H1 (cell line): ENCODE data around the gene RAD51D. TPM values are rescaled to one million over a fixed set of nuclear protein-coding genes. Genes with fewer than 3 reads are reported as not detected.

Experiments
- CEBPB ChIP-seq: IDR thresholded peaks from 2 replicates; pipeline ENCODE4 v1.6.1; 2012; ENCODE audit warnings: low read depth, low read length
- CHD7 ChIP-seq: fragments of 300-600 bp; sonication (generic); IDR thresholded peaks from 2 replicates; pipeline ENCODE4 v1.7.1; 2012; ENCODE audit warnings: low read length, moderate library complexity, mild to moderate bottlenecking, inconsistent platforms; ENCODE audit not compliant: insufficient replicate concordance
- FOSL1 ChIP-seq: IDR thresholded peaks from 2 replicates; pipeline ENCODE4 v1.6.1; 2011; ENCODE audit warnings: mild to moderate bottlenecking, low read depth, low read length, moderate library complexity; ENCODE audit not compliant: insufficient read depth
- HDAC2 ChIP-seq, 2 experiments: fragments of 300-600 bp in 1 of 2; sonication (generic) in 1 of 2; IDR thresholded peaks; 2 replicates each; pipeline ENCODE4 v1.6.1; 2011 to 2012; ENCODE audit warnings: low read depth in 2 of 2, low read length in 2 of 2, mild to moderate bottlenecking in 2 of 2, moderate library complexity in 2 of 2, borderline replicate concordance in 1 of 2, inconsistent platforms in 1 of 2
- KDM5A ChIP-seq: fragments of 200-600 bp; IDR thresholded peaks from 2 replicates; pipeline ENCODE4 v1.7.1; 2012; ENCODE audit warnings: mild to moderate bottlenecking, low read length, inconsistent platforms, mixed read lengths
- POU5F1 ChIP-seq: IDR thresholded peaks from 2 replicates; pipeline ENCODE4 v1.6.1; 2011; ENCODE audit warnings: low read depth, mild to moderate bottlenecking, low read length, moderate library complexity
- RAD21 ChIP-seq, 2 experiments: IDR thresholded peaks in 1 of 2; conservative IDR thresholded peaks in 1 of 2; 2 replicates each; pipeline ENCODE4 v1.6.1; 2011; ENCODE audit warnings: low read depth in 2 of 2, low read length in 2 of 2, improper control_type of control experiment in 1 of 2, inconsistent platforms in 1 of 2, mild to moderate bottlenecking in 1 of 2, moderate library complexity in 1 of 2
- RNF2 ChIP-seq: fragments of 200-900, 300-1000 bp; sonication (generic); IDR thresholded peaks from 2 replicates; pipeline ENCODE4 v1.7.1; 2016; ENCODE audit warnings: borderline replicate concordance, low read depth, mild to moderate bottlenecking, antibody characterized with exemption, low read length; ENCODE audit not compliant: poor library complexity, severe bottlenecking; ENCODE audit errors: missing control alignments
- SP1 ChIP-seq: IDR thresholded peaks from 2 replicates; pipeline ENCODE4 v1.6.1; 2011; ENCODE audit warnings: low read depth, low read length
- polyA plus RNA-seq, 7 experiments: library from polyadenylated mRNA; depleted of rRNA in 3 of 7; stranded (reverse) in 5 of 7; unstranded in 2 of 7; fragments of >200 nt in 5 of 7; fragments of 200-250 nt in 2 of 7; gene quantifications; 1 replicate in 5 of 7; 2 replicates in 1 of 7; 4 replicates in 1 of 7; pipeline versions ENCODE4 v1.2.1 to v1.2.3, GENCODE V29; 2011 to 2013; ENCODE audit warnings: missing spikeins in 2 of 7, mixed read lengths in 2 of 7
- total RNA-seq: library from RNA; stranded (reverse); fragmentation: NEBNext Ultra II Directional; extraction: Animal tissue kit (Norgen Biotek cat#: 25700); gene quantifications from 2 replicates; pipeline ENCODE4 v1.2.1, GENCODE V29; 2021

RAD51D gene
- total and polyA plus RNA-seq, 2 of the 8 experiments (the other 6 are each of a cell fraction or from before 2014, with no cell fraction given): 10.2 to 12.9 TPM

DNA sequence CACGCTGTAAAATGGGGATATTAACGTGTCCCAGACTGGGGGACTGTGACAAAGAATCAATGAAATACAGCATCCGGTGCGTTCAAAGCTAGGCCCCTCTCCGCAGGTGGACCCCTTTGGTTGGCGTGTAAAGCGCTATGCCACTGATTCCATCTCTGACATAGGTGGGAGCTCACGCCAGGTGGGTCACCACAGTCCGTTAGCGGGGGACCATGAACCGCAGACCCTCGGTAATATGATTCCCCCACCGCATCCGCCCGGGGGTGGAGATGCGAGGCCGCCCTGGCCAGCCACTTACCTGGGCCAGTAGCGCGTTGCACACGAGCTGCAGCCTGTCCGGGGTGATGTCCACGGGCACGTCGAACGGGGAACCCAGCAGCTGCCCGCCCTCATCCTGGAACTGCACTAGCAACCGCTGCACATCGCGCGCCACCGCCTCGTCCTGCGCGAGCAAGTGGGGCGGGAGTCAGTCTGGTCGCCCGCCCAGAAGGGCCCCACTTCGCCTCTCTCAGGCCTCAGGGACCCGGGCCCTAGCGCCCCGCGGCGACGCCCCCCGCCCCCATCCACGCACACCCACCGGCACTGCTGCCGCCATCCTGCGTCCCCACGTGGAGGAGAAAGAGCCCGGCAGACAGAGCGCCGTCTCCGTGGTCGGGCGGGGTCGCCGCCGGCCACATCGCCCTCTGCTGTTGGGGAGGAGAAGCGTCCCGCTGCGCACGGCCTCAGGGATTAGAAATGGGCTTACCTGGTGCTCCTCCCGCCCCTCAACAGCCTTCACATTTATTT, 22.2 kb upstream of the RAD51D start, which contains the start of gene NLE1 (continued):
- no peak for TF ChIP-seq CHD7
- no peak for TF ChIP-seq CEBPB
- TF ChIP-seq HDAC2 (IDR thresholded peaks at IDR 0.05; ENCODE audit: borderline replicate concordance in 1 of 2, low read depth in 2 of 2, low read length in 2 of 2): peak; percentile 88 to 90; a peak in 3 of 4 replicates
- TF ChIP-seq POU5F1: no peak
- no peak for TF ChIP-seq RNF2
- TF ChIP-seq KDM5A: no peak
- TF ChIP-seq RAD21 (IDR thresholded peaks at IDR 0.05 in 1 of 2, conservative IDR thresholded peaks at IDR 0.05 in 1 of 2; ENCODE audit: low read depth in 2 of 2, low read length in 2 of 2): peak; percentile 28 to 49
- no peak for TF ChIP-seq SP1
- 0 out of 2 replicates have a peak, but pooled peaks have one; percentile 34 for TF ChIP-seq FOSL1
